Measurements from ENCODE around the gene GNAI3.

DNA sequence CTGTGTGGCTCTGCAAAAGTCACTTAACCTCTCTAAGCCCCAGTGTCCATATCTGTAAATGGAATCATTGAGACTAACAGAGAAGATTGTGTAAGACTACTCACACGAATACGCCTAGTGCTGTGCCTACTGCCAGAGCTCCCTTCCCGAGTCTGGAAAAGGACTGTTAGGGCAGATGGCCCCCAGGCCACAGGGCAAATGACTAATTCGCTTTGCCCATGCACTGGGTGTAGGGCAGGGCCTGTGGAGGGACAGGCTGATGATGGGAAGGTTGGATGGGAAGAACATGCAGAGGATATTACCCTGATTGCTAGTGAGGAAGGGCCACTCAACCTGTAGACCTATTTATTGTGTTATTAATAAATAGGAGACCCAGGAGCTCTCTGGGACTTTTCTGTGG, 12.9 kb upstream of the GNAI3 start:
- TF ChIP-seq, protein P1, sequence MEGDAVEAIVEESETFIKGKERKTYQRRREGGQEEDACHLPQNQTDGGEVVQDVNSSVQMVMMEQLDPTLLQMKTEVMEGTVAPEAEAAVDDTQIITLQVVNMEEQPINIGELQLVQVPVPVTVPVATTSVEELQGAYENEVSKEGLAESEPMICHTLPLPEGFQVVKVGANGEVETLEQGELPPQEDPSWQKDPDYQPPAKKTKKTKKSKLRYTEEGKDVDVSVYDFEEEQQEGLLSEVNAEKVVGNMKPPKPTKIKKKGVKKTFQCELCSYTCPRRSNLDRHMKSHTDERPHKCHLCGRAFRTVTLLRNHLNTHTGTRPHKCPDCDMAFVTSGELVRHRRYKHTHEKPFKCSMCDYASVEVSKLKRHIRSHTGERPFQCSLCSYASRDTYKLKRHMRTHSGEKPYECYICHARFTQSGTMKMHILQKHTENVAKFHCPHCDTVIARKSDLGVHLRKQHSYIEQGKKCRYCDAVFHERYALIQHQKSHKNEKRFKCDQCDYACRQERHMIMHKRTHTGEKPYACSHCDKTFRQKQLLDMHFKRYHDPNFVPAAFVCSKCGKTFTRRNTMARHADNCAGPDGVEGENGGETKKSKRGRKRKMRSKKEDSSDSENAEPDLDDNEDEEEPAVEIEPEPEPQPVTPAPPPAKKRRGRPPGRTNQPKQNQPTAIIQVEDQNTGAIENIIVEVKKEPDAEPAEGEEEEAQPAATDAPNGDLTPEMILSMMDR (IDR thresholded peaks at IDR 0.05): no peak
- TF ChIP-seq POLR2A (IDR thresholded peaks at IDR 0.05): no peak

All from heart left ventricle (tissue), 13 donors.